Stomach (tissue), 9 donors: Measurements from ENCODE around the gene ERBB4. TPM values are rescaled to one million over a fixed set of nuclear protein-coding genes. Genes with fewer than 3 reads are reported as not detected.
"Not testable (repeated sequence)": the region's sequence is repeated elsewhere in the genome, so short reads cannot be mapped to it uniquely, and the experiment has no call there.

Source experiments
- DNase-seq, 2 donors: peaks; one replicate each; pipeline versions ENCODE4 v3.0.0 to v3.0.0-alpha.2; 2013 to 2019
- H3K27ac ChIP-seq, 5 donors: fragments of 200-600 bp in 4 of 5; sonication (generic) in 4 of 5; one replicate each; pipeline ENCODE4 v1.5.1; 2013 to 2019; ENCODE audit warnings: mild to moderate bottlenecking in 1 of 5, moderate library complexity in 1 of 5
- H3K27me3 ChIP-seq, 3 donors: fragments of 200-600 bp; sonication (generic); one replicate each; pipeline ENCODE4 v1.5.1; 2017 to 2019; ENCODE audit warnings: mixed run types in 1 of 3
- H3K36me3 ChIP-seq, 4 donors: fragments of 200-600 bp; sonication (generic); 1 replicate in 3 of 4; 2 replicates in 1 of 4; pipeline ENCODE4 v1.5.1; 2016 to 2019
- H3K4me1 ChIP-seq, 4 donors: fragments of 200-600 bp; sonication (generic); one replicate each; pipeline ENCODE4 v1.5.1; 2016 to 2019
- H3K4me3 ChIP-seq, 4 donors: fragments of 200-600 bp; sonication (generic) in 3 of 4; one replicate each; pipeline ENCODE4 v1.5.1; 2016 to 2019; ENCODE audit warnings: mild to moderate bottlenecking in 1 of 4
- H3K9me3 ChIP-seq, 4 donors: fragments of 200-600 bp; sonication (generic); one replicate each; pipeline ENCODE4 v1.5.1; 2016 to 2019
- CTCF ChIP-seq, 7 experiments: fragments of 450-650 bp in 4 of 7; fragments of 200-600 bp in 3 of 7; sonication (generic) in 3 of 7; IDR thresholded peaks; one replicate each; pipeline ENCODE4 v1.5.1; 2016 to 2019; ENCODE audit warnings: antibody characterized with exemption in 7 of 7, control low read depth in 2 of 7, mild to moderate bottlenecking in 1 of 7
- EP300 ChIP-seq: sonication (generic); formaldehyde crosslinking; IDR thresholded peaks from one replicate; pipeline ENCODE4 v1.6.1; 2017; ENCODE audit warnings: antibody characterized with exemption
- POLR2A ChIP-seq, 4 donors: fragments of 450-650 bp; IDR thresholded peaks; one replicate each; pipeline ENCODE4 v1.6.1; 2016; ENCODE audit warnings: antibody characterized with exemption in 4 of 4, control low read depth in 2 of 4, mild to moderate bottlenecking in 1 of 4, moderate library complexity in 1 of 4
- POLR2AphosphoS5 ChIP-seq, 3 donors: sonication (generic); formaldehyde crosslinking; IDR thresholded peaks; one replicate each; pipeline ENCODE4 v1.6.1; 2016; ENCODE audit warnings: antibody characterized with exemption in 3 of 3
- WGBS, 5 donors: extraction: QIAGEN DNeasy Blood & Tissue Kit in 3 of 5; methylation state at CpG; one replicate each; pipeline versions ENCODE4 v1.1.5 to v1.1.7; 2013 to 2018; 5-methylcytosine and 5-hydroxymethylcytosine counted together
- intact Hi-C: fragments of 100-400 bp; cut with DNase I; formaldehyde crosslinking; loops from one replicate; pipeline ENCODE4 v1.15.1; 2023; ENCODE audit warnings: low total_unique reads
- polyA plus RNA-seq, 3 donors: library from polyadenylated mRNA; stranded (reverse); fragments of 200-250 nt; gene quantifications; one replicate each; pipeline ENCODE4 v1.2.3, GENCODE V29; 2013
- total RNA-seq, 5 donors: library from RNA; depleted of rRNA; stranded (reverse); fragments of >200 nt; gene quantifications; one replicate each; pipeline versions ENCODE4 v1.1.0 to v1.2.3, GENCODE V29; 2014 to 2016
- donor health status: healthy with polysubstance abuse.
- donor health status: Bipolar disorder and iron deficiency.
- donor health status: healthy.

ERBB4 gene
- total and polyA plus RNA-seq, 8 donors: 0.12 to 2.5 (median 0.45) TPM; not detected in 1

- no peaks in the 10 kb centered on the region for H3K4me1 ChIP-seq
- no peak overlapping the region for H3K4me3 ChIP-seq
- 56 to 66% (median 59%) methylated on average over 3 of the region's 3 CpGs for WGBS, 5 donors
- intact Hi-C loops: no loop called here
- H3K36me3 ChIP-seq: no peaks in the 10 kb centered on the region
- no peaks in the 10 kb centered on the region for H3K9me3 ChIP-seq
- DNase-seq: no peak
- H3K27me3 ChIP-seq: no peaks in the 10 kb centered on the region
- no peak overlapping the region for H3K27ac ChIP-seq
- no peak for TF ChIP-seq EP300
- TF ChIP-seq CTCF (IDR thresholded peaks at IDR 0.05): no peak
- no peak for TF ChIP-seq POLR2AphosphoS5 (IDR thresholded peaks at IDR 0.05)
- no peak for TF ChIP-seq POLR2A (IDR thresholded peaks at IDR 0.05)
Measured at GRCh38 chr2:211564441-211564840, 974.2 kb downstream of the ERBB4 start.

- no peak for TF ChIP-seq POLR2AphosphoS5 (IDR thresholded peaks at IDR 0.05)
- TF ChIP-seq POLR2A (IDR thresholded peaks at IDR 0.05): no peak
- TF ChIP-seq CTCF (IDR thresholded peaks at IDR 0.05): no peak
- TF ChIP-seq EP300: no peak
- H3K27ac ChIP-seq: no peak overlapping the region
- intact Hi-C loops: no loop called here
- DNase-seq: peak in 1 of 2 donors; percentile 5
- no peaks in the 10 kb centered on the region for H3K4me1 ChIP-seq
- H3K4me3 ChIP-seq: no peak overlapping the region
- 89 to 97% (median 95%) methylated on average over 3 of the region's 3 CpGs for WGBS, 5 donors
- no peaks in the 10 kb centered on the region for H3K27me3 ChIP-seq
- no peaks in the 10 kb centered on the region for H3K36me3 ChIP-seq
- H3K9me3 ChIP-seq: no peaks in the 10 kb centered on the region
Measured at GRCh38 chr2:211545582-211545981, 993.0 kb downstream of the ERBB4 start.

GRCh38 chr2:211534632-211535031 is 1004.0 kb downstream of the ERBB4 start:
- H3K4me1 ChIP-seq: no peaks in the 10 kb centered on the region
- WGBS, 5 donors: 30 to 43% (median 34%) methylated on average over 5 of the region's 5 CpGs
- peaks cover 0 to 11% (median 5%) of the 10 kb centered on the region in 4 donors for H3K9me3 ChIP-seq
- intact Hi-C loops: no loop called here
- H3K27ac ChIP-seq: no peak overlapping the region
- no peaks in the 10 kb centered on the region for H3K27me3 ChIP-seq
- TF ChIP-seq POLR2A (IDR thresholded peaks at IDR 0.05) (no peak), EP300 (no peak), POLR2AphosphoS5 (IDR thresholded peaks at IDR 0.05) (no peak), CTCF (IDR thresholded peaks at IDR 0.05) (no peak)
- H3K4me3 ChIP-seq: no peak overlapping the region
- H3K36me3 ChIP-seq: no peaks in the 10 kb centered on the region
- DNase-seq: peak in 1 of 2 donors; percentile 22

- WGBS, 5 donors: 92 to 100% (median 94%) methylated on average over 6 to 18 of the region's 18 CpGs
- H3K27ac ChIP-seq, H3K9me3 ChIP-seq, H3K4me1 ChIP-seq, DNase-seq, H3K4me3 ChIP-seq, H3K36me3 ChIP-seq, intact Hi-C loops, H3K27me3 ChIP-seq: not testable (repeated sequence)
Measured at GRCh38 chr2:211524248-211524647, 1014.4 kb downstream of the ERBB4 start.

GRCh38 chr2:211516537-211516936 is 1022.1 kb downstream of the ERBB4 start:
- intact Hi-C loops: no loop called here
- TF ChIP-seq POLR2AphosphoS5 (IDR thresholded peaks at IDR 0.05): no peak
- no peak for TF ChIP-seq EP300
- TF ChIP-seq POLR2A (IDR thresholded peaks at IDR 0.05): no peak
- TF ChIP-seq CTCF (IDR thresholded peaks at IDR 0.05): no peak
- 84 to 88% (median 87%) methylated on average over 3 of the region's 3 CpGs for WGBS, 5 donors

More at GRCh38 chr2:211516537-211516936, 1022.1 kb downstream of the ERBB4 start:
- Histone ChIP-seq H3K27me3 (no peaks in the 10 kb centered on the region), H3K4me3 (no peak overlapping the region), H3K9me3 (no peaks in the 10 kb centered on the region), H3K4me1 (no peaks in the 10 kb centered on the region), H3K36me3 (no peaks in the 10 kb centered on the region), H3K27ac (no peak overlapping the region)
- no peak for DNase-seq
